GM12878 (cell line): ENCODE data around the gene PIEZO2. TPM values are rescaled to one million over a fixed set of nuclear protein-coding genes. Genes with fewer than 3 reads are reported as not detected.

Source experiments
- BCL11A ChIP-seq: IDR thresholded peaks from 2 replicates; pipeline ENCODE4 v1.6.1; 2011; ENCODE audit warnings: low read depth, low read length
- BHLHE40 ChIP-seq, 2 experiments: fragments of 450-650 bp in 1 of 2; IDR thresholded peaks; 2 replicates each; pipeline ENCODE4 v1.6.1; 2011 to 2017; ENCODE audit warnings: low read depth in 2 of 2, borderline replicate concordance in 1 of 2, improper control_type of control experiment in 1 of 2, low read length in 1 of 2, mild to moderate bottlenecking in 1 of 2
- CREB1 ChIP-seq: IDR thresholded peaks from 2 replicates; pipeline ENCODE4 v1.6.1; 2012; ENCODE audit warnings: low read depth, mild to moderate bottlenecking, inconsistent platforms
- HDAC2 ChIP-seq: fragments of 200-600 bp; sonication (generic); IDR thresholded peaks from 2 replicates; pipeline ENCODE4 v1.6.1; 2017
- MTA3 ChIP-seq: IDR thresholded peaks from 2 replicates; pipeline ENCODE4 v1.6.1; 2012; ENCODE audit warnings: low read length, inconsistent platforms, borderline replicate concordance
- MXI1 ChIP-seq: fragments of 150-350 bp; IDR thresholded peaks from 2 replicates; pipeline ENCODE4 v1.6.1; 2011; ENCODE audit warnings: low read depth, mild to moderate bottlenecking, inconsistent platforms, low read length, improper control_type of control experiment
- NFXL1 ChIP-seq: fragments of 450-650 bp; IDR thresholded peaks from 2 replicates; pipeline ENCODE4 v1.6.1; 2017; ENCODE audit warnings: antibody characterized with exemption, mild to moderate bottlenecking, borderline replicate concordance
- POU2F2 ChIP-seq: IDR thresholded peaks from 3 replicates; pipeline ENCODE4 v1.6.1; 2011; ENCODE audit warnings: low read depth, mild to moderate bottlenecking, low read length, borderline replicate concordance
- RCOR1 ChIP-seq: conservative IDR thresholded peaks from 2 replicates; pipeline ENCODE4 v1.6.1; 2012; ENCODE audit warnings: low read depth, low read length, improper control_type of control experiment
- RFX5 ChIP-seq: IDR thresholded peaks from 2 replicates; pipeline ENCODE4 v1.6.1; 2011; ENCODE audit warnings: low read depth, low read length, improper control_type of control experiment
- RUNX3 ChIP-seq: IDR thresholded peaks from 2 replicates; pipeline ENCODE4 v1.6.1; 2012; ENCODE audit warnings: low read length, inconsistent platforms
- SKIL ChIP-seq: fragments of 450-650 bp; IDR thresholded peaks from 2 replicates; pipeline ENCODE4 v1.6.1; 2017; ENCODE audit warnings: mild to moderate bottlenecking, low read depth, inconsistent platforms; ENCODE audit not compliant: poor library complexity, severe bottlenecking
- SMAD5 ChIP-seq: IDR thresholded peaks from 2 replicates; pipeline ENCODE4 v1.6.1; 2016; ENCODE audit warnings: antibody characterized with exemption, low read depth
- SMC3 ChIP-seq: IDR thresholded peaks from 2 replicates; pipeline ENCODE4 v1.6.1; 2011; ENCODE audit warnings: low read length, improper control_type of control experiment, borderline replicate concordance
- USF2 ChIP-seq: IDR thresholded peaks from 2 replicates; pipeline ENCODE4 v1.6.1; 2011; ENCODE audit warnings: low read depth, low read length, improper control_type of control experiment, borderline replicate concordance
- ZBTB40 ChIP-seq: fragments of 450-650 bp; IDR thresholded peaks from 2 replicates; pipeline ENCODE4 v1.6.1; 2016; ENCODE audit warnings: mild to moderate bottlenecking, moderate library complexity, borderline replicate concordance
- polyA plus RNA-seq, 11 experiments: library from polyadenylated mRNA; depleted of rRNA in 4 of 11; unstranded in 6 of 11; stranded (reverse) in 5 of 11; fragments of >200 nt; fragmentation: Nextera tagmentation in 4 of 11; fragmentation: Illumina TruSeq in 1 of 11; extraction: Ambion mirVana in 4 of 11; extraction: Trizol in 1 of 11; gene quantifications; 1 replicate in 1 of 11; 2 replicates in 10 of 11; pipeline versions ENCODE4 v1.2.1 to v1.2.3, GENCODE V29; 2011 to 2016; ENCODE audit warnings: inconsistent platforms in 2 of 11, missing spikeins in 2 of 11, low read depth in 1 of 11
- total RNA-seq, 4 experiments: library from RNA; depleted of rRNA in 3 of 4; stranded (reverse); fragments of >200 nt in 3 of 4; fragmentation: Illumina TruSeq in 1 of 4; extraction: Trizol in 1 of 4; gene quantifications; 2 replicates each; pipeline versions ENCODE4 v1.2.1 to v1.2.3, GENCODE V29; 2013 to 2021
- TF ChIP-seq, protein P1 (sequence below): fragments of 450-650 bp; IDR thresholded peaks from 2 replicates; pipeline ENCODE4 v1.6.1; 2017; ENCODE audit warnings: mild to moderate bottlenecking
- TF ChIP-seq, protein P2 (sequence below): fragments of 450-650 bp; IDR thresholded peaks from 2 replicates; pipeline ENCODE4 v1.6.1; 2016; ENCODE audit warnings: mild to moderate bottlenecking

Gene PIEZO2
- total and polyA plus RNA-seq, 10 of the 15 experiments (the other 5 are each of a cell fraction or from before 2014, with no cell fraction given) = 6.7 to 42.3 (median 27.4) TPM

DNA sequence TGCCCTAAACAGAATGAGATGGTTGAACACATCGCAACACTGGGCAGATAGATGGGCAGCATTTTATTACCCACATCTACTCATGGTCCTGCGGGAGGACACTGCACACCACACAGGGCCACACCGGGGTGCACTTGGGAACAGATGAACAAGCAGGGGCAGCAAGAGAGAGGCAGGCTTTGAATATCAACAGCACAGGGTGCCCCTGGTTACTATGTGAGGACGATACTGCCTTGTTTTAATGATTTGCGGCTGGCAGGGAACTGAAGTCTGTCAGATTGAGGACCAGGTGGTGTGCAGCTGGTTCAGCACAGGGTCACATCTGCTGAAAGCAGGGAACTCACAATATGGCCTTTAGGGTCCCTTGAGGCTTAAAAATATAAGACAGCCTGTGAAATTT, 195.7 kb downstream of the PIEZO2 start (continued):
- no peak for TF ChIP-seq NFXL1
- TF ChIP-seq SMC3 = peak; percentile 16; the same call in 1 of the 2 replicates
- peak; percentile 81; the same call in 1 of the 2 replicates for TF ChIP-seq RUNX3
- no peak for TF ChIP-seq RCOR1
- no peak for TF ChIP-seq MXI1
- peak; percentile 59 for TF ChIP-seq BCL11A
- no peak for TF ChIP-seq ZBTB40
- TF ChIP-seq, protein P1, sequence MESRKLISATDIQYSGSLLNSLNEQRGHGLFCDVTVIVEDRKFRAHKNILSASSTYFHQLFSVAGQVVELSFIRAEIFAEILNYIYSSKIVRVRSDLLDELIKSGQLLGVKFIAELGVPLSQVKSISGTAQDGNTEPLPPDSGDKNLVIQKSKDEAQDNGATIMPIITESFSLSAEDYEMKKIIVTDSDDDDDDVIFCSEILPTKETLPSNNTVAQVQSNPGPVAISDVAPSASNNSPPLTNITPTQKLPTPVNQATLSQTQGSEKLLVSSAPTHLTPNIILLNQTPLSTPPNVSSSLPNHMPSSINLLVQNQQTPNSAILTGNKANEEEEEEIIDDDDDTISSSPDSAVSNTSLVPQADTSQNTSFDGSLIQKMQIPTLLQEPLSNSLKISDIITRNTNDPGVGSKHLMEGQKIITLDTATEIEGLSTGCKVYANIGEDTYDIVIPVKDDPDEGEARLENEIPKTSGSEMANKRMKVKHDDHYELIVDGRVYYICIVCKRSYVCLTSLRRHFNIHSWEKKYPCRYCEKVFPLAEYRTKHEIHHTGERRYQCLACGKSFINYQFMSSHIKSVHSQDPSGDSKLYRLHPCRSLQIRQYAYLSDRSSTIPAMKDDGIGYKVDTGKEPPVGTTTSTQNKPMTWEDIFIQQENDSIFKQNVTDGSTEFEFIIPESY = no peak
- 0 out of 2 replicates have a peak, but pooled peaks have one; percentile 71 for TF ChIP-seq MTA3
- TF ChIP-seq SKIL = peak; percentile 81
- TF ChIP-seq USF2 = no peak
- TF ChIP-seq, protein P2, sequence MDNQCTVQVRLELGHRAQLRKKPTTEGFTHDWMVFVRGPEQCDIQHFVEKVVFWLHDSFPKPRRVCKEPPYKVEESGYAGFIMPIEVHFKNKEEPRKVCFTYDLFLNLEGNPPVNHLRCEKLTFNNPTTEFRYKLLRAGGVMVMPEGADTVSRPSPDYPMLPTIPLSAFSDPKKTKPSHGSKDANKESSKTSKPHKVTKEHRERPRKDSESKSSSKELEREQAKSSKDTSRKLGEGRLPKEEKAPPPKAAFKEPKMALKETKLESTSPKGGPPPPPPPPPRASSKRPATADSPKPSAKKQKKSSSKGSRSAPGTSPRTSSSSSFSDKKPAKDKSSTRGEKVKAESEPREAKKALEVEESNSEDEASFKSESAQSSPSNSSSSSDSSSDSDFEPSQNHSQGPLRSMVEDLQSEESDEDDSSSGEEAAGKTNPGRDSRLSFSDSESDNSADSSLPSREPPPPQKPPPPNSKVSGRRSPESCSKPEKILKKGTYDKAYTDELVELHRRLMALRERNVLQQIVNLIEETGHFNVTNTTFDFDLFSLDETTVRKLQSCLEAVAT = peak; percentile 88
- no peak for TF ChIP-seq CREB1
- TF ChIP-seq POU2F2 = peak; percentile 82; the same call in 2 of the 3 replicates
- TF ChIP-seq RFX5 = no peak
- TF ChIP-seq HDAC2 = no peak
- TF ChIP-seq SMAD5 = no peak
- peak; percentile 39 to 77; a peak in 3 of 4 replicates for TF ChIP-seq BHLHE40 (IDR thresholded peaks at IDR 0.05; ENCODE audit: borderline replicate concordance in 1 of 2, low read depth in 2 of 2, low read length in 1 of 2)
